Raji (cell line): Measurements from ENCODE around the gene COPG2.

Experiments used
- POLR2A ChIP-seq: IDR thresholded peaks from 2 replicates; pipeline ENCODE4 v1.6.1; 2011; ENCODE audit warnings: low read depth, low read length, control low read depth; ENCODE audit not compliant: insufficient read depth

The COPG2 gene

DNA sequence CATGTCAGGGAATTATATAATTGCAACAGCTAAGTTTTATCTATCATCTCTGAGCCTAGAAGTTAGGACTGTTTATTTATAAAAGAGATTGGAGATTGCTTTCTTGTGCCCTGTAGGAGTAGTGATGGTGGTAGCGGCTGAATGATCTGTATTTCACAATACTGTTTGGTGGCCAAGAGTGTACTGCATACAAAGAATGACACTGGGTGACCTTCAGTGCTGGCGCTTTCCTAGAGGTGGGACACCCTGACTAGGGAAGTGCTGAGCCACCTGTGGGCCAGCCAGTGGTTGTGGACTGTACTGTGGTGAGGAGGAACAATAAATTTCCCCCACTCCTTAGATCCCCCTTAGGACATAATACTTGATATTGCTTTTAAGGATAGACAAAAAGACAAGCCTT is 53.0 kb downstream of the COPG2 start:
- no peak for TF ChIP-seq POLR2A

DNA sequence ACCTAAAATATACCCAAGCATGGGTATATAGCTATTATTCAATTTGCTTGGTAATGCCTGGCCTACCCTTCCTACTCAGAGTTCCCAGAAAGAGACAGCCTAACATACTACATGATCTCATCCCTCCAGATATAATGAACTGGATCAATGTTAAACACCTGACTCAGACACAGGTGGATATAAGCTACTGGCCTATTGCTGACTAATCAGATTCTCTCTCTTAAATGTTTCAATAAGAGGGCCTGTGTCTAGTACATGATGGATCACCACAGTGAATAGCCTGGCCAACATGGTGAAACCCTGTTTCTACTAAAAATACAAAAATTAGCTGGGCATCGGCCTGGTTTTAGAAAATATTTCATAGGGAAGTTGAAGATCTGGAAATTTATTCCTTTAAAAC is 54.1 kb downstream of the COPG2 start:
- TF ChIP-seq POLR2A = no peak

GRCh38 chr7:130611218-130611617 is 57.3 kb downstream of the COPG2 start:
- TF ChIP-seq POLR2A = no peak

- no peak for TF ChIP-seq POLR2A
Observed at GRCh38 chr7:130606161-130606560, 62.4 kb downstream of the COPG2 start.

GRCh38 chr7:130598056-130598455 is 70.5 kb downstream of the COPG2 start:
- no peak for TF ChIP-seq POLR2A

DNA sequence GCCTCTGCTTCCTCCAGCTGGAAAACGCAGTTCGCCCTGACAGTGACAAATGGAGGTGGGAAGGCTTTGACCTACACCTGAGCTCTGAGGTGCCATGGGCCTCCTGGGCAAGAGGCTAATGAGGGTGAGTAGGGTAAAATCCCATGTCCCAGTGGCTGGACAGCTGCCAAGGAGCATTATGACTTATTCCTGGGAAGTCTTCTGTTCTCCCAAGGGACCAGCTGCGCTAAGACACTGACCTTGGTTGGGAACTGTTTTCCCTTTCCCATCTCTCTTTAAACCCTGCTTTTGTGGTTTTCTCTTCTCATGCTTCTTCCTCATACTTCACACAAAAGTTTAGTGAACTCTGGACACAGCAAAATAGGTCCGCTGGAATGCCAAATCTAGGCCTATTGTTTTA is 72.6 kb downstream of the COPG2 start:
- no peak for TF ChIP-seq POLR2A

- TF ChIP-seq POLR2A = no peak
Observed at GRCh38 chr7:130593033-130593432, 75.5 kb downstream of the COPG2 start.

- TF ChIP-seq POLR2A = no peak
Observed at GRCh38 chr7:130566898-130567280, 101.7 kb downstream of the COPG2 start.

- no peak for TF ChIP-seq POLR2A
Observed at GRCh38 chr7:130566168-130566897, 102.2 kb downstream of the COPG2 start.

- TF ChIP-seq POLR2A = no peak
Observed at GRCh38 chr7:130560972-130561371, 107.6 kb downstream of the COPG2 start.

- no peak for TF ChIP-seq POLR2A
Observed at GRCh38 chr7:130559184-130559583, 109.4 kb downstream of the COPG2 start.

DNA sequence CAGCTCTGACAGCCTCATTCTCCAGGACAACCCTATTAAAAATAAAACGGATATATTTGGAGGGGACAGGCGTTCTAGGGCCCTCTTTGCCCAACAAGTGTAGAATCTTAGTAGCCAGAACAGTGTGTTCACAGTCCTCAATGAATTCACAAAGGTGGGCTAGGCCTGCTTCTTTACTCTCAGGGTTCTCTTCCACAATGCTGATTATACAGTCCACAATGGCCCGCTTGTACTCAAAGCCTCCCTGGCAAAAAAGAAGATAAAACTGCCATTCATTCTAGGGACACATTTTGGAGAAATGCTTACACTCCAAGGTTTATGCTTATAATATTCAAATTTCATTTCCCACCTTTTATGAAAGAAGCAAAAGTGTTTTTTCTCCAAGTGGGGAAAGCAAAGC is 114.1 kb downstream of the COPG2 start:
- no peak for TF ChIP-seq POLR2A

- TF ChIP-seq POLR2A = no peak
Observed at GRCh38 chr7:130553398-130554029, 115.0 kb downstream of the COPG2 start.

DNA sequence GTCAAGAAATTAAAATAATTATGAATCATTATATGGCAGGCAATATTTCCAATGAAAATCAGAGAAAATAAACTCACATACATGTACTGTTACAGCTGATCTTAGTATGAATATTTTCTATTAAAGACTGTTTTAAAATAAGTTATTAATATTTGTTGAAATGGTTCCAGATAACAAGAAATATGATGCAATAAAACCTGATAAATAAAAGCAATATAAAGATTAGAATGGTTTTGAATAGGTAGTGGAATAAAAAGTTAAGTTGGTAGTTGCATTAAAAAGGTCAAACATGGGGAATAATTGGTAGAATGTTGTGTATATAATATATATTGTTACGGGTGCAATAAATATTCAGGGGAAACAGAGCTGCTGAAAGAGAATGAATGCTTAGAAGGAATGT is 124.2 kb downstream of the COPG2 start:
- TF ChIP-seq POLR2A = no peak

DNA sequence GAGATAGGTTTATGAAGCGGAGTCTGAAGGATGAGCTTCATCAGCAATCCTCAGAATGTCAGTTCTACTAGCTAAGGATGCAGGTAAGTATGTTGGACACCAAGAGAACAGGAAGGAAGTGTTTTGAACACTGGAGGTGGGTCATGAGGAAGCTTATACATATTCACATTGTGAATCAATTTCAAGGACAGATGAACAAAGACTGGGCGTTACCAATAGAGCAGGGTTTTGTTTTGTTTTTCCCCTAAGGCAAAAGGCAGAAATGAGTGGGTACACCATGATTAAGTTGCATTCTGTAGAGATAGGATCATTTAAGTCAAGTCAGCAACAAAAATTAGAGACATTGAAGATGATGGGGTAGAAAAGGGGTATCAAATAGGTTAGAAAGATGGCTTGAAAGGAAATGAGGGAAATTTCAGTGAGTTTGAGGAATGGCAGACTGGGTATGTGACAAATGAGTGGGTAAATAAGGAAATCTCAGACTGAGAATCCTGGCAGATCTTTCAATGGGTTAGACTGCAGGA is 125.0 kb downstream of the COPG2 start:
- no peak for TF ChIP-seq POLR2A

- TF ChIP-seq POLR2A = no peak
Observed at GRCh38 chr7:130529417-130529816, 139.1 kb downstream of the COPG2 start.

DNA sequence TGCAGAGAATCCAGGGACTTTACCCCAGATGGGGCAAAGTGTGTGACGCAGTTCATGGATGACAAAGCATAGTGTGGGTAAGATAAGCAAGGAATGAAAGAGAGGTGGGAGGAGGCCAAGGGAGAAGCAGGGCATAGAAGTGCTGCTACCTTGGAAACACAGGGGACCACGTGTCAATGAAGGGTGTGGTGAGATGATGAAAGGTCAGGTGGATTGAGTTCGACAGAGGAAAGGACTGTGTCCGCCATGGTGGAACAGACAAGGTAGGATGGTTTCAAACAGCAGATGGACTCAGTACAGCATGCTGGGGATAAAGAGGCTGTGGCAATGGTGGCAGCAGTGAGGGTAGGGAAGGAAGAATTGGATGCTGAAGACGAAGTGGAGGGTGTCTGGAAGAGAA is 143.9 kb downstream of the COPG2 start:
- TF ChIP-seq POLR2A = no peak

GRCh38 chr7:130521258-130521951 is 147.1 kb downstream of the COPG2 start:
- TF ChIP-seq POLR2A = no peak
